ENCODE data around the gene SAMD14. TPM values are rescaled to one million over a fixed set of nuclear protein-coding genes. Genes with fewer than 3 reads are reported as not detected.

SAMD14 gene
- total and polyA plus RNA-seq, 5 donors: 2.4 to 4.0 (median 3.3) TPM

DNA sequence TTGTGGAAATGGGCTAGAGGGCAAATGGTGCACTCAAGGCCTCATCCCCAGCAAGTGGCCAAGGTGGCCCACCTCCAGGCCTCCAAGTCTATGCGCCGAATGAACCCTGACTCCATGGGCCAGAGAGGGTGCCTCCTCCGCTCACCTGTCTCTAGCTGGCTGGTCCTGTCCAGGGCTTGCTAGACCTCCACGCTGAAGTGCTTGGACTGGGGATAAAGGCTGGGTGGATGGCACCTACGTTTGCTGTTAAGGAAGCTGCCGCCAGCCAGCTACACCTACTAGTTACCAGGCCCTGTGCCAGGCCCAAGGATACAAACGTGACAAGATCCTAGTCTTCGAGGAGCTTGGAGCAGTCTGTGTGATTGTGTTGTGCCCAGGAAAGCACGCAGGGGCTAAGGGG is 35.1 kb upstream of the SAMD14 start:
- Histone ChIP-seq H3K27me3 (ENCODE audit: control insufficient read depth, insufficient read depth) (no peaks in the 10 kb centered on the region), H3K4me3 (ENCODE audit: low read length) (no peak overlapping the region), H3K9me3 (ENCODE audit: control insufficient read depth, low read length) (no peaks in the 10 kb centered on the region), H3K27ac (ENCODE audit: low read length) (peak overlapping the region; percentile 88), H3K4me1 (ENCODE audit: control insufficient read depth, insufficient read depth, low read length) (no peaks in the 10 kb centered on the region)
- DNase-seq: peak; percentile 7 to 43 (median 41)
- intact Hi-C loops (cut with DNase I): loop anchor here in 3 of 4 donors (5.0 to 10.0 kb wide), 2 partner anchors 48 to 50 kb away; no protein-coding TSS in a partner anchor
- ATAC-seq: no peak
- WGBS: 75% methylated on average over 9 of the region's 9 CpGs

DNA sequence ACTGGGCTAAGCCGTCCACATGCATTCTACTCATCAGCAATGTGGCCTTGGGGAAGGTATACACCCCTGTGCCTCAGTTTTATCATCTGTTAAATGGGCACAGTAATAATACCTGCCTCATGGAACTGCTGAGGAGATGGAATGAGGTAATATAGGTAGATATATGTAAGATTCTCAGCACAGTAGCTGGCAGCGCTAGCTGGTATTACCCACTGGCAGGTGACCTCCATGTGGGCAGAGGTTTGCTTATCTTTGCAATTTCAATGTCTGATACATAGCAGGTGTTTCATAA is 34.7 kb upstream of the SAMD14 start:
- DNase-seq: no peak
- H3K9me3 ChIP-seq (ENCODE audit: control insufficient read depth, low read length): no peaks in the 10 kb centered on the region
- no peak for ATAC-seq
- H3K4me1 ChIP-seq (ENCODE audit: control insufficient read depth, insufficient read depth, low read length): no peaks in the 10 kb centered on the region
- H3K4me3 ChIP-seq (ENCODE audit: low read length): no peak overlapping the region
- no peaks in the 10 kb centered on the region for H3K27me3 ChIP-seq (ENCODE audit: control insufficient read depth, insufficient read depth)
- no peak overlapping the region for H3K27ac ChIP-seq (ENCODE audit: low read length)
- intact Hi-C loops (cut with DNase I): loop anchor here in 2 of 4 donors (10.0 kb wide), 1 partner anchor 50 kb away; no protein-coding TSS in a partner anchor
- 96% methylated on average over 2 of the region's 2 CpGs for WGBS

DNA sequence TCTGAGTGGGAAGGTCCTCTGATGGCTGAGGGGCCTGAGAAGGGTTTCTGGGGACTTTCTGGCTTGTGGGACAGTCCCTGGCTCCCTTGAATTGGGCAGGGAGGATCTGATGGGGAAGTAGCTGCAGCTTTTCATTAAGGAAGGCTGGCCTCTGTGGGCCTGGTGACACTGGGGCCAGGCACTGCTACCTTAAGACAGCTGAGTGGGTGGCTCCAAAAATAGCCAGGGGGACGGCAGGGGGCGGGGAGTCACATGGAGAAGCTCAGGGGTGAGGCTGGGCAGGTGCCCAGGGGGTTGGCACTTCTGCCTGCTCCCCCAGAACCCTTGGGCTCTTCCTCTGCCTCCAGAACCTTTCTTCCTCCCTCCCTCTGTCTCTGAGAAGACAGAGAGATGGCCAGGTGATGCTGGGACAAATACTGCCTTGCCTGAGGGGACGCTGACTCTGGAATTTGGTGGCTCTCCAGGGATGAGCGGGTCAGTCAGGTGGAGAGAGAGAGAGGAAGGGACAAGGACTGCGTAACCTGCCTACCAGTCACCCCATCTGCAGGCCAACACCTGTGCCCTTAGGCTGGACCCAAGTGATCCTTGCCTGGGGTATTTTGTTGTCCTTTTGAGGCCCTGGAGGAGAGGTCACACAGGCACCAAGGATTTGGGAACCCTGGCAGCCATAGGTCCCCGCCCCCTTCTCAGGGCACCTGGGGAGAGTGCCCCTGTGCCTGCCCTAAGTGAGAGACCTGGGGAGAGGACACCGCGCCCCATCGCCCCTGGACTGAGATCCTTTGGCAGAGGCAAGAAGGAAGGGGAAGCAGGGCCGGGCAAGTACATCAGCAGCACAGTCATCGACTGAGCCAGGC is 34.1 kb upstream of the SAMD14 start:
- H3K9me3 ChIP-seq (ENCODE audit: control insufficient read depth, low read length): no peaks in the 10 kb centered on the region
- intact Hi-C loops (cut with DNase I): loop anchor here in 2 of 4 donors (10.0 kb wide), 1 partner anchor 49 kb away; no protein-coding TSS in a partner anchor
- H3K4me1 ChIP-seq (ENCODE audit: control insufficient read depth, insufficient read depth, low read length): no peaks in the 10 kb centered on the region
- no peak overlapping the region for H3K4me3 ChIP-seq (ENCODE audit: low read length)
- ATAC-seq (no peak), DNase-seq (peak; percentile 31 to 80 (median 76))
- H3K27me3 ChIP-seq (ENCODE audit: control insufficient read depth, insufficient read depth): no peaks in the 10 kb centered on the region
- 75% methylated on average over 11 of the region's 11 CpGs for WGBS
- H3K27ac ChIP-seq (ENCODE audit: low read length): peak overlapping the region; percentile 31

DNA sequence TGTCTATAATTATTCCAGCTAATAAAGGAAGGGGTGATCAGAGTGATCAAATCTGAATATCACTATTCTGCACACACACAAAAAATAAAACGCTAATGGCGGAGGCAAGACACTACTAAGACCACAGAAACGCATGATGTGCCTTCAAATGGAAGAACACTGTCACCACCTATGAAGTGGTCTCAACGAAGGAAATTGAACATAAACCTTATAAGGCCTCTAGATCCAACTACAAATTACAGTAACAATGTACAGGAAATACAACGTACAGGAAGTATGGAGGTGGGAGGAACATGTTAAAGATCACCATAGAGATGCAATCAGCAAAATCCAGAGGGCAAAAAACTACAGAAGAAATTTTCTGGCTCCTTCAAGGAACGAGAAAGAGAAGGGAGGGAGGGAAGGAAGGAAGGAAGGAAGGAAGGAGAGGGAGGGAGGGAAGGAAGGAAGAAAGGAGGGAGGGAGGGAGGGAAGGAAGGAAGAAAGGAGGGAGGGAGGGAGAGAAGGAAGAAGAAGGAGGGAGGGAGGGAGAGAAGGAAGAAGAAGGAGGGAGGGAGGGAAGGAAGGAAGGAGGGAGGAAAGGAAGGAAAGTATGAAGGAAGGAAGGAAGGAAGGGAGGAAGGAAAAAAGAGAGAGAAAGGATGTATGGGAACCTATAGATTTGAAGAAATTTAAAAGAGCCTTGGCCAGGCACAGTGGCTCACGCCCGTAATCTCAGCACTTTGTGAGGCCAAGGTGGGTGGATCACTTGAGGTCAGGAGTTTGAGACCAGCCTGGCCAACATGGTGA is 32.7 kb upstream of the SAMD14 start:
- Histone ChIP-seq H3K4me1 (ENCODE audit: control insufficient read depth, insufficient read depth, low read length) (no peaks in the 10 kb centered on the region), H3K9me3 (ENCODE audit: control insufficient read depth, low read length) (no peaks in the 10 kb centered on the region), H3K4me3 (ENCODE audit: low read length) (no peak overlapping the region), H3K27me3 (ENCODE audit: control insufficient read depth, insufficient read depth) (no peaks in the 10 kb centered on the region), H3K27ac (ENCODE audit: low read length) (no peak overlapping the region)
- ATAC-seq: no peak
- intact Hi-C loops (cut with DNase I): loop anchor here in 2 of 4 donors (10.0 kb wide), 1 partner anchor 48 kb away; no protein-coding TSS in a partner anchor
- 73% methylated on average over 8 of the region's 8 CpGs for WGBS
- DNase-seq: peak in 1 of 3 donors; percentile 11

DNA sequence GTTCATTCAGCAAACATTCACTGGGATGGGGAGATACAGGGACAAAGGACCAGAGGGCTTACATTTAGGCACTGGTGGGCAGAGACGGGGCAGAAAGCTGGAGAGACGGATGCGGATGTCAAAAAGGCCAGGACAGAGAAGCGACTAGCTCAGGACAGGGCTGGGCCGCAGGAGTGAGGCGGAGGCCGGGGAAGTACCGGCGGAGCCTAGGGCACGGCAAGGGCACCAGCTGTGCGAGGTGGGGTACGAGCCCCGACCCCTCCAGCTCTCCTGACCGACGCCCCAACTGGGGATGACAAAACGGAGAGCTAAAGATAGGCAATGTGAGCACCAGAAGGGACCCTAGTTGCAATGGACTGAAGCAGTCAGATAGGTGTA is 31.9 kb upstream of the SAMD14 start:
- DNase-seq (peak in 2 of 3 donors; percentile 48 to 52), ATAC-seq (peak in 1 of 2 donors; percentile 5)
- H3K9me3 ChIP-seq (ENCODE audit: control insufficient read depth, low read length): no peaks in the 10 kb centered on the region
- WGBS: 53% methylated on average over 16 of the region's 16 CpGs
- no peak overlapping the region for H3K27ac ChIP-seq (ENCODE audit: low read length)
- intact Hi-C loops (cut with DNase I): loop anchor here in 2 of 4 donors (10.0 kb wide), 1 partner anchor 47 kb away; no protein-coding TSS in a partner anchor
- no peaks in the 10 kb centered on the region for H3K4me1 ChIP-seq (ENCODE audit: control insufficient read depth, insufficient read depth, low read length)
- no peak overlapping the region for H3K4me3 ChIP-seq (ENCODE audit: low read length)
- no peaks in the 10 kb centered on the region for H3K27me3 ChIP-seq (ENCODE audit: control insufficient read depth, insufficient read depth)

DNA sequence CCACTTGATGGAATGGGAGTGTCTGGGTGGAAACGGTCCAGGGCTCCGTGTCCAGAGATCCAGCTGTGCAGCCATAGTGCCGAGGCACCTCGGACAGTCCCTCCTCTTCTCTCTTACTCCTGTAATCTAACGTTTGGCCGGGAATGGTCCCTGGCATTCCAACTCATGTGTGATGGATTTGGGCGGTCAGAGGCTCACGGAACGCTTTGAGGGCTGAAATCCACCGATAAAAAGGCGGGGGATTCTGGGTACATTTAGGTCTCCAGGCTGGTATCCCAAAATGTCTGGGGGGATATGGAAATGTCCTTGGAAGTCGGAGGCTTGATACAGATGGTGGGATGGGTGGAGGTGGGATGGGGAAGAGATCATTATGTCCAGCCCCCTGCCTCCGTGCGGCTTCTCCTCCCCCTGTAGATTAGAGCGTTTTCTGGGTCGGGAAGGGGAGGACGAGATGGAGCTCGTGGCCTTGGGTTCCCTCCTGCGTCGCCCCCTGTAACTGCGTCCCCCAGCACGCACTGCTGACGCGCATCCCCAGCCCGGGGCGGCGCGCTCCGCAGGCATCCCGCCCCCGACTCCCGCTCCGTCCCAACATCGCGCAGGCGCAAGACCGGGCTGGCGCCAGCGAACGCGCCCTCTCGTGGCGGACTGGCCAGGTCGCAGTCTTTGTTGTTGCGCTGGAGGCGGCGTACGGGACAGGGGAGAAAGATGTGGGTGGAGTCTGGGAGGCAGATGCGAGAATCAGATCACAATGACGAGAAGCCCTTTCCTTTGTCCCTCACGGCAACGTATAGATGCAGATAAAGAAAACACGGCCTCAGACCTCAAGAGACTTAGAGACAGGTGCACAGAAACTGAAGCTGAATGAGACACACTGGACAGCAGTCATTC is 31.3 kb upstream of the SAMD14 start:
- intact Hi-C loops (cut with DNase I): loop anchor here in 2 of 4 donors (10.0 kb wide), 1 partner anchor 46 kb away; no protein-coding TSS in a partner anchor
- Histone ChIP-seq H3K27ac (ENCODE audit: low read length) (peak overlapping the region; percentile 19), H3K27me3 (ENCODE audit: control insufficient read depth, insufficient read depth) (no peaks in the 10 kb centered on the region), H3K9me3 (ENCODE audit: control insufficient read depth, low read length) (no peaks in the 10 kb centered on the region), H3K4me1 (ENCODE audit: control insufficient read depth, insufficient read depth, low read length) (no peaks in the 10 kb centered on the region), H3K4me3 (ENCODE audit: low read length) (peak overlapping the region; percentile 58)
- WGBS: under 1% methylated on average over 53 of the region's 53 CpGs
- DNase-seq (peak; percentile 92 to 97 (median 96)), ATAC-seq (peak; percentile 92 to 93)

DNA sequence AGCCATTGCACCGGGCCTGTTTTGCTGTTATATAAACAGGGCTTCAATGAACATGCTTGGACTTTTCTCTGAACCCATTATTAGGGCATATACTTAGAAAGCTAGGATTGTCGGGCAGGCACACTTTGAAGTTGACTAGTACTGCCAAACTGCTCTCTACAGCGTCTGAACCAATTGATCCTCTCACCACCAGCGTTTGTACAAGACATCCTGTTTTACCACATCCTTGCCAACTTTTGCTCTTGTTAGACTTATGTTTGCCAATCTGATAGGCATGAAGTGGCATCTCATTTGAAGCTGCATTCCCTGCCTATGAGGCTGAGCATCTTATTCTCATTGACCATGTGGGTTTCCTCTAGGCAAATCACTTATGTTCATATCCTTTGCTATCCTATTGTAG is 27.9 kb upstream of the SAMD14 start:
- Histone ChIP-seq H3K27ac (ENCODE audit: low read length) (no peak overlapping the region), H3K27me3 (ENCODE audit: control insufficient read depth, insufficient read depth) (no peaks in the 10 kb centered on the region), H3K9me3 (ENCODE audit: control insufficient read depth, low read length) (no peaks in the 10 kb centered on the region), H3K4me1 (ENCODE audit: control insufficient read depth, insufficient read depth, low read length) (peaks cover 14% of the 10 kb centered on the region), H3K4me3 (ENCODE audit: low read length) (no peak overlapping the region)
- 58% methylated on average over 4 of the region's 4 CpGs for WGBS
- ATAC-seq: no peak
- intact Hi-C loops (cut with DNase I): loop anchor here in 1 of 4 donors (10.0 kb wide), 1 partner anchor 63 kb away; the partner anchor contains the start of gene PDK2
- peak in 1 of 3 donors; percentile 6 for DNase-seq

DNA sequence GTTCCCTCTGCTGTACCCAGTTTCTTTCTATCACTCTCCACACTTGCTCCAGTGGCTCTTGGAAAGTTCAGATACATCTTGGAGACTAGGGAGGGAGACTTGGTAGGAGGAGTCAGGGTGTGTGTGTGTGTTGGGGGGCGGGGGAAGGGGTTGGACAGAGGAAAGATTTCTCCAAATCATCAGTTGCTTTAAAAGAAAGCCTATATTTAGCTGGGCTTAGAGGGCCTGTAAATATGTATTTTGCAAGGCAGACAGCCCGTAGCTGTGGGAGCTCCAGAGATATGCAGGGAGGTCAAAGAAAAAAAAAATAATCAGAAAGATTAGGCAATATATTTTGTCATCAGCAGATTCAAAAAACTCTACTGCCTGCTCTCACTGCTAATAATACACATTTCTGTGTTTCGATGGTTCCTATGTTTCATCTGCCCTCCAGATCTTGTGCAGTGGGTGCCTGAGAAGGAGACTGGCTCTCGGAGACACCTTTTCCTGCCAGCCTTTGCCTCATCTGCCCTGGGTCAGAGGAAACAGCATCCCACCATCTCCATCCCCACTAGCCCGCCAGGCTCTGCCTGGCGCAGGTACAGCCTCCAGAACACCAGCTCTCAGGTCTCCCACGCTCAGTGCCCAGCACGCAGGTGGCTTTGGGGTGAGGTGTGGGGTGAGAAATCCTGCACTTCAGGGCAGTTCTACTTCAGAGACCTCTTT is 25.3 kb upstream of the SAMD14 start:
- intact Hi-C loops (cut with DNase I): loop anchor here in 1 of 4 donors (10.0 kb wide), 1 partner anchor 60 kb away; the partner anchor contains the start of gene PDK2
- Histone ChIP-seq H3K4me3 (ENCODE audit: low read length) (no peak overlapping the region), H3K9me3 (ENCODE audit: control insufficient read depth, low read length) (no peaks in the 10 kb centered on the region), H3K27me3 (ENCODE audit: control insufficient read depth, insufficient read depth) (no peaks in the 10 kb centered on the region), H3K4me1 (ENCODE audit: control insufficient read depth, insufficient read depth, low read length) (peaks cover 14% of the 10 kb centered on the region), H3K27ac (ENCODE audit: low read length) (peak overlapping the region; percentile 50)
- peak; percentile 59 to 80 (median 74) for DNase-seq
- ATAC-seq: peak; percentile 5 to 30
- 55% methylated on average over 8 of the region's 8 CpGs for WGBS

DNA sequence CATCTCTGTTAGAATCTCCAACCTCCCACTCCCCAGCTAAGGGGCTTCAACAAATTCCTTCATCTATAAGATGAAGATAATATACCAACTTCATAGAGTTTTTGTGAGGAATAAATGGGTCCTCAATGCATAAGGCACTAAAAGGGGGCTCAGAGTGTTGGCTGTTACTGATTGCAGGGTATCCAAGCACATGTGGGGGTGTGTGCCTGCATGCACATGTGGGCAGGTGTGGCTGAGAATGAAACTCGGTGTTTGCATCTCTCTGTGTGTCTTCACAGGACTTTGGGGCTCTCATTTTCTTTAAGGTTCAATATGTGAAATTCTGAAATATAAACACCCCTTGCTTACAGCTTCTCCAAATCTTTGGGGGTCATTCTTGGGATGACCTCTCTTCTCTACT is 24.6 kb upstream of the SAMD14 start:
- Histone ChIP-seq H3K4me1 (ENCODE audit: control insufficient read depth, insufficient read depth, low read length) (peaks cover 14% of the 10 kb centered on the region), H3K27me3 (ENCODE audit: control insufficient read depth, insufficient read depth) (no peaks in the 10 kb centered on the region), H3K9me3 (ENCODE audit: control insufficient read depth, low read length) (no peaks in the 10 kb centered on the region), H3K27ac (ENCODE audit: low read length) (peak overlapping the region; percentile 37), H3K4me3 (ENCODE audit: low read length) (no peak overlapping the region)
- ATAC-seq: no peak
- intact Hi-C loops (cut with DNase I): loop anchor here in 1 of 4 donors (10.0 kb wide), 1 partner anchor 60 kb away; the partner anchor contains the start of gene PDK2
- peak in 1 of 3 donors; percentile 7 for DNase-seq
- WGBS: 40% methylated on average over 1 of the region's 1 CpG
